GM19351 (cell line): Measurements from ENCODE around the gene SORBS1.

ENCODE experiments used
- ATAC-seq: cut with Tn5 transposase; IDR thresholded peaks from one replicate; pipeline ENCODE4 v1.9.1; 2021; ENCODE audit warnings: mild to moderate bottlenecking, moderate library complexity; ENCODE audit not compliant: unreplicated experiment

The SORBS1 gene

GRCh38 chr10:95542330-95542729 lies 18.8 kb downstream of the SORBS1 start:
- no peak for ATAC-seq

- ATAC-seq = no peak
Measured at GRCh38 chr10:95540514-95541052, 20.6 kb downstream of the SORBS1 start.

- no peak for ATAC-seq
Measured at GRCh38 chr10:95539560-95540284, 21.4 kb downstream of the SORBS1 start.

DNA sequence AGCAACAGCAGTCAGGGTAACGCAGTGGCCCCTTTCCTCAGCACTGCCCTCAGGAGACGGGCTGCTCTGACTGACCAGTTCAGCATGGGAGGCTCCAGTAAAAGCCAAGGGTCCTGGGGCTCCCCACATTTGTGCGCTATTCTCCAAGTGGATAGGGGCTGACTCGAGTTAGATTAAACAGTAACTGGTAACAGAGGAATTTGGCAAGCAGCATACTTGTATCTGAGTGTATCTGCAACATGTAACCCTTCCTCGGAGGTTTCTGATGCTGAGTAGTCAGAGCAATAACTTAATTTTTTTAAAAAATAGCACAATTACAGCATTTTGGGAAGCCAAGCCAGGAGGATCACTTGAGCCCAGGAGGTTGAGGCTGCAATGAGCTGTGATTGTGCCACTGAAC lies 22.8 kb downstream of the SORBS1 start:
- ATAC-seq = no peak

DNA sequence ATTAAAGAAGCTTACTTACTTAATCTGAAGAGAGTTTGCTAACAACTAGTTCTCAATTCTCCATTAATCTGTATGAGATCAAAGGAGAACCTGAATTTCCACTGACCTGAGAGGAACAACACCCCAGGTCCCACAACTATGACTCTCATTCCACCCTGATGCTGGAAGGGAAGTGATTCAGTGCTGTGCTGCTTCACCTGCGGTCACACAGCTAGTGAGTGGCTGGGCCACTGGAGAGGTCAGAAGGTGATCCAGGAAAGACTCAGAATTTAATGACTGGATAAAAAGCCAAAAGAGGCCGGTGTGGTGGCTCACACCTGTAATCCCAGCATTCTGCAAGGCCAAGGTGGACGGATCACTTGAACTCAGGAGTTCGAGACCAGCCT lies 23.6 kb downstream of the SORBS1 start:
- ATAC-seq = no peak

DNA sequence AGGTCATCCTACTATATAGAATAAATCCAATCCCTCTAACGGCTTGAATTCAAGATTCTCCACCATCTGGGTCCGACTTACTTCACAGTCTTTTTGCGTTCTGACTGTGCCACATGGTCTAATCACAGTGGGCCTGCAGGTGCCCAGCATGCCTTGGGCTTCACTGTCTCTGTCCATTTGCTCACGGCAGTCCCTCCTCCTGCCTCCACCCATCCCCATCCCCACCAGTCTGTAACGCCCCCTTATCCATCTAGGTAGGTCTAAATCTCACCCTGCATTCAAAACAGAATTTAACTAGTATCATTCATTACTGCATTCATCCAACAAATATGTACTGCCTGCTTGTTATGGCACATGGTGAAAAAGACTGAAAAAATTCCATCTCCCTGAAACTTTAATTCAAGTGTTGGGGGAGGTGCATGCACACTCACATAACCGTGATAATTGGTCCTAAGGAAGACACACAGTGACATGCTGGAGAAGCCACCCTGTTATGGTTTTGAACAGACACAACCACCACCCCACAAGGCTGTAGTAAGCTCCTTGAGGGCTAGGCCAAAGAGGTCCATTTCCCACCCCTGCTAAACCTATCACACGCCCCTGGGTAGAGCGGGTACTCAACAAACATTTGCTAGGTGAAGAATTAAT lies 24.2 kb downstream of the SORBS1 start:
- ATAC-seq = no peak

DNA sequence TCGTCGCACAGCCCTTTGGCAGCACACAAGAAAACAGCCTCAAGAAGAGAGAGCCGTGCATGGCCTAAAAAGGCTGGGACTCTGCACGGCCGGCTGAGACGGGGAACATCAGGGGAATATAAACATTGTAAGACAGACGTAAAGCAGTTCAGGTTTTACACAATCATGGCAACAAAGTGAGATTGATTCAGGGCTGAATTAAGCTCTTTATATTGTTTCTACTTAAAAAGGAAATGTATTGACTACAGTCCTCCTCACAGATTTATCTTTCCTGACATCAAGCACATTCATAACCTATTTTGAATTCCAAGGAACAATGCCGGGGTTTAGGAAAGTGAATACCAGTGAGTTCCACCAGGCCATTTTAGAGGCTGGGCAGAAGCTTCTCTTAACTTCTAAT lies 25.2 kb downstream of the SORBS1 start:
- no peak for ATAC-seq

DNA sequence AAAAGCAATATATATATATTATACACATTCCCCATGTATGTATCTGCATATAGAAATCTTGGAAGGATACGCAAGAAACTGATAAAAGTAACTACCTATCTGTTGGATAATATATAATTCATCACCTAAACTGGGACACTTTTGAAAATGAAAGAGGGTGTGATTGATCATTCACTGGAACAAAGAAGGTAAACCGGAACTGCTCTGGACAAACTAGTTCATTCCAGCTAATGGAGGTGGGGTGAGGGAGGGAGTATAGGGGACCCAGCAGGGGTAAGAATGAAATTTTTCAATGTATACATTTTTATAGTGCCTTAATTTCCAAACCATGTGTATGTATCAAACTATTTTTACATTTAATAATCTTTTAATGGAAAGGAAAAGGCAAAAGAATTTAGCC lies 25.6 kb downstream of the SORBS1 start:
- no peak for ATAC-seq

- no peak for ATAC-seq
Measured at GRCh38 chr10:95533590-95533989, 27.6 kb downstream of the SORBS1 start.

GRCh38 chr10:95532536-95532935 lies 28.6 kb downstream of the SORBS1 start:
- ATAC-seq = no peak

DNA sequence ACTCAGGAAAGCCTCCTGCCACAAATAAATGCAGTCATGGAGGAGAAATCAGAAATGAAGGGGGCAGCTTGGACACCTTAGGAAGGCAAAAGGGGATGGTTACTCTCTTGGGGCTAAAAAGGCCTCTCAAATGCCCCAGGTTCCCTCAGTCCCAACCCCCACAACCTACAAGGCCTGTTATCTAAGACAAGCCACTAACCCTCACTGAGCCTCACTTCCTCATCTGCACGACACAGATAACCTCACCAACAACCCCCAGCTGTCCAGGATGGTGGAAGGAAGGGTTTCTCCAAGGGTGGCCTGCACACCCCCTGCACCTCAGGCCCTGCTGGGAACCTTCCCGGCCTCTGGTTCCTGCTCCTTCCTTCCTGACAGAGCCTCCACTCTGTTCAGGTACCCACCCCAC lies 29.2 kb downstream of the SORBS1 start:
- no peak for ATAC-seq

- no peak for ATAC-seq
Measured at GRCh38 chr10:95531058-95531809, 29.9 kb downstream of the SORBS1 start.

- ATAC-seq = no peak
Measured at GRCh38 chr10:95530561-95530960, 30.6 kb downstream of the SORBS1 start.

GRCh38 chr10:95530029-95530428 lies 31.1 kb downstream of the SORBS1 start:
- ATAC-seq = no peak

GRCh38 chr10:95526044-95526443 lies 35.1 kb downstream of the SORBS1 start:
- ATAC-seq = no peak

DNA sequence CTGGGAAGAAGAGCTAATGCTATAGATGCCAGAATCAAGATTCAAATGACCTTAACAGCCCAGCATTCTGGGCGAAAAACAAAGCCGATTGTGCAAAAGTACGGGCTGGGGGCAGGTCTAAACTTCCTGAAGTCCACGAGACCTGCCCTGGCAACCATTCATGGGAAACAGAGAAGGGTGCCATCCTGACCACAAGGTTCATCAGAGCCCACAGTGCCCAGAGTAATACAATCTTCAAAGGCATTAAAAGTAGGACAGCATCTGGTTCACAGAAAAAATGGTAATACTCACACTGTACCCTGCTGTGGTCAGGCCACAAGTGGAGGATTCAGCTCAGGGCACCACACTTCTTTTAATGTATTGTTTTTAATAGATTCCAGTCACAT lies 36.1 kb downstream of the SORBS1 start:
- no peak for ATAC-seq

GRCh38 chr10:95524358-95525032 lies 36.7 kb downstream of the SORBS1 start:
- ATAC-seq = no peak

DNA sequence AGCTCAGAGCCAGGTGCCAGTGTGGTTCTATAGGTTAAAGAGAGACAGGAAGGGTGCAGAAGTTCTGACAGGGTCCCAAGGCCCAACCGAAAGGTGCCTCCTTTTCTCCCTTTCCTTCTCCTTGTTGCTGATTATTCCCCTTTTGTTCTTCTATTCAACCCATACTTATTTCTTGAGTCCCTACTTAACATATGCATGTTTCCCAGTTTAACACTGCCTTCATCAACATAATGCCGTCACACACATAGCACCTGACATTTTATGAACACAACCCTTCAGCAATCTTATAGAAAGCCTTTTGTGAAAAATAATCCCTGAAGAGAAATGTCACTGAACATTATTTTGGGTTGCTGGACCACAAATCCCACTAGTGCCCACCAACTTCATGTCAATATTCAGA lies 39.1 kb downstream of the SORBS1 start:
- ATAC-seq = no peak

- ATAC-seq = no peak
Measured at GRCh38 chr10:95520617-95521016, 40.6 kb downstream of the SORBS1 start.

- ATAC-seq = no peak
Measured at GRCh38 chr10:95518455-95519452, 42.4 kb downstream of the SORBS1 start.
